PC-3 (cell line): Measurements from ENCODE around the gene HNRNPA2B1. TPM values are rescaled to one million over a fixed set of nuclear protein-coding genes. Genes with fewer than 3 reads are reported as not detected.

ENCODE experiments used
- ATAC-seq: fragments of 200-7000 bp; cut with Tn5 transposase; 2 replicates; pipeline ENCODE4 v1.9.1; 2020; ENCODE audit warnings: mild to moderate bottlenecking, moderate library complexity
- BruUV-seq: library from RNA; stranded (reverse); fragments of 400-500 nt; replicated peaks from 2 replicates; lab custom pipeline; 2021; lab: Mats Ljungman, UMichigan
- CTCF ChIA-PET: fragments of 300-600 bp; sonication (Branson Sonifier 250); formaldehyde crosslinking; loops from one replicate; lab custom pipeline; 2022; ENCODE audit warnings: antibody characterized with exemption; lab: Charles Lee
- POLR2A ChIA-PET: fragments of 300-600 bp; sonication (Branson Sonifier 250); formaldehyde crosslinking; loops from one replicate; lab custom pipeline; 2022; ENCODE audit warnings: antibody characterized with exemption; ENCODE audit not compliant: unreplicated experiment; lab: Charles Lee
- DNase-seq: peaks from one replicate; pipeline ENCODE4 v3.0.0-alpha.2; 2015
- H2AFZ ChIP-seq: fragments of 300-600 bp; sonication (generic); 2 replicates; pipeline ENCODE4 v1.6.0; 2016; ENCODE audit warnings: antibody characterized with exemption, low read length
- H3F3A ChIP-seq: fragments of 300-600 bp; sonication (generic); one replicate; pipeline ENCODE4 v1.6.0; 2017; ENCODE audit warnings: antibody characterized with exemption, low read length, control low read depth, mild to moderate bottlenecking; ENCODE audit not compliant: unreplicated experiment
- H3K27ac ChIP-seq: fragments of 300-600 bp; sonication (generic); 2 replicates; pipeline ENCODE4 v1.5.1; 2016; ENCODE audit warnings: mild to moderate bottlenecking, low read length
- H3K27me3 ChIP-seq: fragments of 300-600 bp; sonication (generic); 2 replicates; pipeline ENCODE4 v1.6.1; 2016; ENCODE audit warnings: low read length, mixed read lengths
- H3K36me3 ChIP-seq: fragments of 300-600 bp; sonication (generic); 2 replicates; pipeline ENCODE4 v1.6.1; 2016; ENCODE audit warnings: low read depth, mixed run types, low read length, mixed read lengths
- H3K4me1 ChIP-seq: fragments of 300-600 bp; sonication (generic); 2 replicates; pipeline ENCODE4 v1.5.1; 2016; ENCODE audit warnings: low read length; ENCODE audit not compliant: insufficient read depth
- H3K4me2 ChIP-seq: fragments of 300-600 bp; sonication (generic); 2 replicates; pipeline ENCODE4 v1.6.0; 2016; ENCODE audit warnings: low read length
- H3K4me3 ChIP-seq: fragments of 300-600 bp; sonication (generic); 2 replicates; pipeline ENCODE4 v1.5.1; 2016; ENCODE audit warnings: mild to moderate bottlenecking, low read length, mixed read lengths
- H3K79me2 ChIP-seq: fragments of 300-600 bp; sonication (generic); 2 replicates; pipeline ENCODE4 v1.6.1; 2017; ENCODE audit warnings: low read length, mixed read lengths
- H3K9ac ChIP-seq: fragments of 300-600 bp; sonication (generic); 2 replicates; pipeline ENCODE4 v1.6.0; 2016; ENCODE audit warnings: mild to moderate bottlenecking, low read length
- H3K9me2 ChIP-seq: fragments of 300-600 bp; sonication (generic); replicated peaks from 2 replicates; pipeline ENCODE4 v1.6.1; 2016; ENCODE audit warnings: mixed run types, low read length, mixed read lengths
- H3K9me3 ChIP-seq: fragments of 300-600 bp; sonication (generic); 2 replicates; pipeline ENCODE4 v1.6.1; 2016; ENCODE audit warnings: low read length, mixed read lengths
- H4K20me1 ChIP-seq: fragments of 300-600 bp; sonication (generic); 2 replicates; pipeline ENCODE4 v1.6.1; 2016; ENCODE audit warnings: low read length, mixed read lengths
- EZH2 ChIP-seq: fragments of 300-600 bp; sonication (generic); IDR thresholded peaks from one replicate; pipeline ENCODE4 v1.6.1; 2017; ENCODE audit warnings: antibody characterized with exemption, mild to moderate bottlenecking, low read length; ENCODE audit not compliant: unreplicated experiment
- EZH2phosphoT487 ChIP-seq: fragments of 300-600 bp; sonication (generic); IDR thresholded peaks from 2 replicates; pipeline ENCODE4 v1.6.1; 2018; ENCODE audit warnings: mild to moderate bottlenecking, antibody characterized with exemption, low read length, borderline replicate concordance
- intact Hi-C: fragments of 100-400 bp; cut with micrococcal nuclease; formaldehyde crosslinking; loops from 2 replicates; pipeline ENCODE4 v1.9.0; 2023
- total RNA-seq: library from RNA; depleted of rRNA; stranded (reverse); fragments of >200 nt; gene quantifications from 2 replicates; pipeline ENCODE4 v1.2.3, GENCODE V29; 2014
- TF ChIP-seq, protein P1 (sequence below): fragments of 300-600 bp; sonication (generic); conservative IDR thresholded peaks from 2 replicates; pipeline ENCODE4 v1.5.1; 2017; ENCODE audit warnings: antibody characterized with exemption, low read depth, mild to moderate bottlenecking, low read length

Gene HNRNPA2B1
- total RNA-seq, 1 experiment from 2014 or later: 304 TPM

DNA sequence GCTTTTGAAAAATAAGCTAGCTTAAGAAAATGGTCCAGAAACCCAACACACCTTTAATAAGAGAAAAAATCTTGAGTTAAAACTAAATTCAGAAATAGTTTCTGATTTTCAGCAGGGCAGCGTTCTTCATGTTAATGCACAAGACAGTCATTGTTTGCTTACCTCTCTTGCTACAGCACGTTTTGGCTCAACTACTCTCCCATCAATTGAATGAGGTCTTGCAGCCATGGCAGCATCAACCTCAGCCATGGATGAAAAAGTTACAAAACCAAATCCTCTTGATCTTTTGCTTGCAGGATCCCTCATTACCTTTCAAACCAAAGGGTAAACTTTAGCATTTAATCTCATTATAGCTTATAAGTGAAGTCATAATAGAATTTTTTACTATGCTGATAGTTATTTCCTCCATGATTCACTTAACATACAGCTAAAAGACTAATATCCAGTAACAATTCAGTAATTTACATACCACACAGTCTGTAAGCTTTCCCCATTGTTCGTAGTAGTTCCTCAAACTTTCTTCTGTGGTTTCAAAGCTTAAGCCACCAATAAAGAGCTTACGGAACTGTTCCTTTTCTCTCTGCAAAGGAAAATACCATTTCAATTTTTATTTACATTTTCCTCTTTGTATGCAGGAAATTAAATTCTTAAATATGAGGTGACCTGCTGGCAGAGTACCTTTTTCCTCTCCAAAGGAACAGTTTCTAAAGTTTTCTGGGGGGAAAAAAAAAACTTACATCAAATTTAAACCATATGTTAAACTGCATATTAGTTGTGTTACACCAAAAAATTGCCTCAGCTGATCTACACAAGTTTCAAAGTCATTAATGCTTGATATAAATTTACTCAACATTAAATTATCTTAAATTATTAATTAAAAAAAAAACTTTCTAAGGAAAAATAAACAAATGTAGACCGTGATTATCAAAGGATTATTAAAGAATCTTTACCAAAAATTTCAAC, 3.1 kb downstream of the HNRNPA2B1 start:
- Histone ChIP-seq H3K27ac (no peak overlapping the region), H3K27me3 (no peaks in the 10 kb centered on the region)
- intact Hi-C loops: loop anchor here (1.0 to 2.0 kb wide), 3 partner anchors 41 to 167 kb away; no protein-coding TSS in a partner anchor

DNA sequence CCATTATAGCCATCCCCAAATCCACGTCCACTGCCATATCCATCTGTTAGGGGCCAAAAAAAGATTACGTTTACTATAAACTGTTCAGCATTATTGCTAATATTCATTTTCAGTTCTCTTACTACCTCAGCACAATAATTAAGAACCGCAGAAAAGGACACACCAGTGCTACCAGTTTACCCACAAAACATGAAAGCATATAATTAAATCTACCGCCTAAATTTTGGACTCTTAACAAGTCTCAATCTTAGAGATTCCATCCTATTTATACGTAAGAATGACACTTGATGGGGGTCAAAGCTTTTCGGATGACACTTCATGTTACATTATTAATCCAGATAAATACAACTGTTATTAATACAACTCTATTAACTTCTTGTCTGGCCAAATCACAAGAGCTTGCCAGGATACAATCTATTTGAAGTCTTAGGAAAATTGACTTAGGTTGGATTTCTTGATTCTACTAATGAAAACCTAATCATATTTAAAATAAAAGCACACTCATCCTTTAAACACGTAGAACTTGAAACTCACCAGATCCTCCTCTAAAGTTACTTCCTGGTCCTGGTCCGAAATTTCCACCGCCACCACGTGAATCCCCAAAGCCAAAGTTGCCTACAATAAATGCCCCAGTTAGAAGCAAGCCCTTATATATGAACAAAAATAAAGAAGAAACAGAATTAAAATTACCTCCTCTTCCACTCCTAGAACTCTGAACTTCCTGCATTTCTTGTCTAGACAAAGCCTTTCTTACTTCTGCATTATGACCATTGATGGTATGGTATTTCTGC, 4.5 kb downstream of the HNRNPA2B1 start:
- Histone ChIP-seq H4K20me1 (peaks cover 85% of the 10 kb centered on the region), H3K4me2 (peak overlapping the region; percentile 82), H3K4me3 (peak overlapping the region; percentile 99; the same call in 1 of the 2 replicates), H3K4me1 (peaks cover 20% of the 10 kb centered on the region), H3K9ac (no peak overlapping the region), H2AFZ (no peak overlapping the region), H3K79me2 (peaks cover 94% of the 10 kb centered on the region), H3K9me3 (no peaks in the 10 kb centered on the region), H3K9me2 (no peaks in the 10 kb centered on the region), H3K27ac (no peak overlapping the region), H3K36me3 (peaks cover 82% of the 10 kb centered on the region), H3F3A (peaks cover 43% of the 10 kb centered on the region), H3K27me3 (no peaks in the 10 kb centered on the region)
- DNase-seq (no peak), ATAC-seq (no peak)
- TF ChIP-seq, protein P1, sequence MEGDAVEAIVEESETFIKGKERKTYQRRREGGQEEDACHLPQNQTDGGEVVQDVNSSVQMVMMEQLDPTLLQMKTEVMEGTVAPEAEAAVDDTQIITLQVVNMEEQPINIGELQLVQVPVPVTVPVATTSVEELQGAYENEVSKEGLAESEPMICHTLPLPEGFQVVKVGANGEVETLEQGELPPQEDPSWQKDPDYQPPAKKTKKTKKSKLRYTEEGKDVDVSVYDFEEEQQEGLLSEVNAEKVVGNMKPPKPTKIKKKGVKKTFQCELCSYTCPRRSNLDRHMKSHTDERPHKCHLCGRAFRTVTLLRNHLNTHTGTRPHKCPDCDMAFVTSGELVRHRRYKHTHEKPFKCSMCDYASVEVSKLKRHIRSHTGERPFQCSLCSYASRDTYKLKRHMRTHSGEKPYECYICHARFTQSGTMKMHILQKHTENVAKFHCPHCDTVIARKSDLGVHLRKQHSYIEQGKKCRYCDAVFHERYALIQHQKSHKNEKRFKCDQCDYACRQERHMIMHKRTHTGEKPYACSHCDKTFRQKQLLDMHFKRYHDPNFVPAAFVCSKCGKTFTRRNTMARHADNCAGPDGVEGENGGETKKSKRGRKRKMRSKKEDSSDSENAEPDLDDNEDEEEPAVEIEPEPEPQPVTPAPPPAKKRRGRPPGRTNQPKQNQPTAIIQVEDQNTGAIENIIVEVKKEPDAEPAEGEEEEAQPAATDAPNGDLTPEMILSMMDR: no peak
- CTCF ChIA-PET: no interaction called here
- no TSS peak for BruUV-seq
- intact Hi-C loops: no loop called here
- POLR2A ChIA-PET: no interaction called here

More for the DNA sequence above, 3.1 kb downstream of the HNRNPA2B1 start:
- Histone ChIP-seq H4K20me1 (peaks cover 72% of the 10 kb centered on the region), H3K9me2 (no peaks in the 10 kb centered on the region), H3K79me2 (peaks cover 90% of the 10 kb centered on the region), H3K4me1 (peaks cover 20% of the 10 kb centered on the region), H2AFZ (no peak overlapping the region), H3F3A (peaks cover 30% of the 10 kb centered on the region), H3K36me3 (peaks cover 70% of the 10 kb centered on the region), H3K9ac (peak overlapping the region; percentile 96; the same call in 1 of the 2 replicates), H3K4me3 (peak overlapping the region; percentile 99), H3K9me3 (no peaks in the 10 kb centered on the region), H3K4me2 (peak overlapping the region; percentile 82)
- DNase-seq (no peak), ATAC-seq (no peak)
- BruUV-seq: TSS peak; percentile 8
- POLR2A ChIA-PET: interaction anchor here (0.6 to 0.7 kb wide), 2 partner anchors 45 to 300 kb away, joined by 3 read pairs; partner anchors contain the start of gene NFE2L3
- CTCF ChIA-PET: interaction anchor here (0.6 to 0.9 kb wide), 2 partner anchors 99 to 119 kb away, joined by 3 read pairs; no protein-coding TSS in a partner anchor
- TF ChIP-seq, protein P1: no peak
- TF ChIP-seq EZH2 (no peak), EZH2phosphoT487 (no peak)
